PC-3 (cell line): ENCODE results near the gene STOML3.

Source experiments
- EZH2 ChIP-seq: fragments of 300-600 bp; sonication (generic); IDR thresholded peaks from one replicate; pipeline ENCODE4 v1.6.1; 2017; ENCODE audit warnings: antibody characterized with exemption, mild to moderate bottlenecking, low read length; ENCODE audit not compliant: unreplicated experiment
- EZH2phosphoT487 ChIP-seq: fragments of 300-600 bp; sonication (generic); IDR thresholded peaks from 2 replicates; pipeline ENCODE4 v1.6.1; 2018; ENCODE audit warnings: mild to moderate bottlenecking, antibody characterized with exemption, low read length, borderline replicate concordance
- TF ChIP-seq, protein P1 (sequence below): fragments of 300-600 bp; sonication (generic); conservative IDR thresholded peaks from 2 replicates; pipeline ENCODE4 v1.5.1; 2017; ENCODE audit warnings: antibody characterized with exemption, low read depth, mild to moderate bottlenecking, low read length

DNA sequence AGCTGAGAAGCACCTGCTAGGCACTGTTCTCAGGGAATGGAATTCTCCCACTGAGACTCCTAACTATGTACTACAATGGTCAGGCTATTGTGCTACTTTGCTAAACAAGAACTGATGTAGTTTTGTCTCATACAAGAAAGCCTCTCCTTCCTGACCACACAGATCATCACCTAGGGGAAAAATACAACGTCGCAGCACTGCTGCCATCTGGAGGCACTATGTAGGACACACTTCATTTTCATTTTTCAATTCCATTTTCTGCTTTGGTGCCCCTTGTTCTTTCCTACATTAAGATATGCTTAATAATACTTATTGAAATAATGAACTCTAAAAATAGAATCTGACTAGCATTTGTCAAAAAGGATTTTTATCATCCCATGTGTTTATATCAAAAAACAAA lies 26.2 kb upstream of the STOML3 start:
- TF ChIP-seq, protein P1, sequence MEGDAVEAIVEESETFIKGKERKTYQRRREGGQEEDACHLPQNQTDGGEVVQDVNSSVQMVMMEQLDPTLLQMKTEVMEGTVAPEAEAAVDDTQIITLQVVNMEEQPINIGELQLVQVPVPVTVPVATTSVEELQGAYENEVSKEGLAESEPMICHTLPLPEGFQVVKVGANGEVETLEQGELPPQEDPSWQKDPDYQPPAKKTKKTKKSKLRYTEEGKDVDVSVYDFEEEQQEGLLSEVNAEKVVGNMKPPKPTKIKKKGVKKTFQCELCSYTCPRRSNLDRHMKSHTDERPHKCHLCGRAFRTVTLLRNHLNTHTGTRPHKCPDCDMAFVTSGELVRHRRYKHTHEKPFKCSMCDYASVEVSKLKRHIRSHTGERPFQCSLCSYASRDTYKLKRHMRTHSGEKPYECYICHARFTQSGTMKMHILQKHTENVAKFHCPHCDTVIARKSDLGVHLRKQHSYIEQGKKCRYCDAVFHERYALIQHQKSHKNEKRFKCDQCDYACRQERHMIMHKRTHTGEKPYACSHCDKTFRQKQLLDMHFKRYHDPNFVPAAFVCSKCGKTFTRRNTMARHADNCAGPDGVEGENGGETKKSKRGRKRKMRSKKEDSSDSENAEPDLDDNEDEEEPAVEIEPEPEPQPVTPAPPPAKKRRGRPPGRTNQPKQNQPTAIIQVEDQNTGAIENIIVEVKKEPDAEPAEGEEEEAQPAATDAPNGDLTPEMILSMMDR: peak; percentile 63
- TF ChIP-seq EZH2: no peak
- TF ChIP-seq EZH2phosphoT487: no peak
